ENCODE results near the gene CLDN24.

The CLDN24 gene

GRCh38 chr4:183322326-183322725 is at the start of gene CLDN24:
TSS of gene CLDN24 (minus strand) at chr4:183322426. CDS start at chr4:183322426, 0 bp downstream.
- no peak for DNase-seq (ENCODE audit: low read depth in 2 of 2, low spot score in 1 of 2)

DNA sequence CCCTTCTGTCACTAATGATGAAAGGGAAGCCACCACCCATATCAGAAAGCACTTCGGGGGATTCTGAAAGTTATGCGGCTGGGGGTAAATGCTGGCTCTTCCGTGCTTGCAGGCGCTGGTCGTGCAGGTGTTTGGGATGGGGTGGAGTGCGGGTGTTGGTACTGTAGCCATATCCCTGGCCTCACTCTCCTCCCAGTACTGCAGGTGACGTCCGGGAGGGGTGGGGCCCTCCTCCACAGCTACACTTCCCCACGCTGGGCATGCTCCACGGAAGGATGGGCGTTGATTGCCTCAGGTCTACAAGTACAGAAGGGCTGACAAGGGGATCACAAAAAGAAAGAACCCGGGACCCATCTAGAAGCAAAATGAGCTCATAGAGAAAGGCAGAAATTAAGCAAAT is 48.6 kb upstream of the CLDN24 start:
- no peak for DNase-seq (ENCODE audit: low read depth in 2 of 2, low spot score in 1 of 2)

- DNase-seq (ENCODE audit: low read depth in 2 of 2, low spot score in 1 of 2) = no peak
These were observed 46.8 kb upstream of the CLDN24 start for GRCh38 chr4:183369073-183369472.

DNA sequence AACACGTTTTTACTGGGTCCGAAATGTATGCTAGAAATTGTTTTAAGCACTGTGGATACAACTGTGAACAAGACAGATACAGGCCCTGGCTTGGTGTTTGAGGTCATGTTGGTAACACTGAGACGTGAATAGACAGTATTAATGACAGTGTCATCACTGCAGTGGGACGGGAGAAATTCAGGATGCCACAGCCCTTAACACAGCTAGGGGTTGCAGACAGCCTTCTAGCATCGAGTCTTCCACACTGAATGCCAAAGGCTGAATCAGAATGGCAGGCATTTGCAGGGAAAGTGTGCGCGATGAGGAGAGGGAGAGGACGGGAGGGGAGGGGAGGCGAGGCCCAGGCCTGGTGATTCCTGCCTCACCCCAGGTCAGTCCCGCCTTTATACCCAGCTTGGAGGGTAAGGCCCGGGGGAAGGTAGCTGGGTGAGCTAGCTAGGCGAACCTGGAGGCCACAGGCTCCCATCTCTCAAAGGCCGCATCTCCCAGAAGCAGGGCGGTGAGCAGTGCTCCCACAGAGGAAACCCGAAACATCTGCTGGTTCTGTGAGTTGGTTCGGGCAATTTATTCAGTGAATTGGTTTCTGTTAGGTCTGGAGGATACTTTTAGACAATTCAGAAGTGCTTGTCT is 44.1 kb upstream of the CLDN24 start:
- no peak for DNase-seq (ENCODE audit: low read depth in 2 of 2, low spot score in 1 of 2)

DNA sequence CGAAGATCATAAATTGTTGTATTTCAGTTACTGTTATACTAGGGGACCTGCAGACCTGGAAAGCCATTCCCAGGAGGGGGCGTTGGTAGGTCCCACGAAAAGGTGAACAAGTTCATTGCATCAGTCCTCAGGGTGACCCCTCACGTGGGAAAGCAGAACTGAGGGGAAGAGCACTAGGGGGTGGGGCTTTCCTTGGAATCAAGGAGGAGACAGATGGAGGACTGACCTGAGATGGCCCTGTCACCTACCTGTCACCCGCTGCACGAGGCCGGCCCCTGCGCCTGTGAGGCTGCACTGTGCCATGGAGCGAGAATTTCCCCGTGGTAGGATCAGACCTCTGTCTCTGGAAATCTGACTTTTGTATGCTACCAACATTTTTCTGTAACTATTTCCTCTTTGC is 41.8 kb upstream of the CLDN24 start:
- no peak for DNase-seq (ENCODE audit: low read depth in 2 of 2, low spot score in 1 of 2)

GRCh38 chr4:183362916-183363542 is 40.8 kb upstream of the CLDN24 start:
- DNase-seq (ENCODE audit: low read depth in 2 of 2, low spot score in 1 of 2) = no peak

- DNase-seq (ENCODE audit: low read depth in 2 of 2, low spot score in 1 of 2) = no peak
These were observed 39.8 kb upstream of the CLDN24 start for GRCh38 chr4:183362036-183362435.

DNA sequence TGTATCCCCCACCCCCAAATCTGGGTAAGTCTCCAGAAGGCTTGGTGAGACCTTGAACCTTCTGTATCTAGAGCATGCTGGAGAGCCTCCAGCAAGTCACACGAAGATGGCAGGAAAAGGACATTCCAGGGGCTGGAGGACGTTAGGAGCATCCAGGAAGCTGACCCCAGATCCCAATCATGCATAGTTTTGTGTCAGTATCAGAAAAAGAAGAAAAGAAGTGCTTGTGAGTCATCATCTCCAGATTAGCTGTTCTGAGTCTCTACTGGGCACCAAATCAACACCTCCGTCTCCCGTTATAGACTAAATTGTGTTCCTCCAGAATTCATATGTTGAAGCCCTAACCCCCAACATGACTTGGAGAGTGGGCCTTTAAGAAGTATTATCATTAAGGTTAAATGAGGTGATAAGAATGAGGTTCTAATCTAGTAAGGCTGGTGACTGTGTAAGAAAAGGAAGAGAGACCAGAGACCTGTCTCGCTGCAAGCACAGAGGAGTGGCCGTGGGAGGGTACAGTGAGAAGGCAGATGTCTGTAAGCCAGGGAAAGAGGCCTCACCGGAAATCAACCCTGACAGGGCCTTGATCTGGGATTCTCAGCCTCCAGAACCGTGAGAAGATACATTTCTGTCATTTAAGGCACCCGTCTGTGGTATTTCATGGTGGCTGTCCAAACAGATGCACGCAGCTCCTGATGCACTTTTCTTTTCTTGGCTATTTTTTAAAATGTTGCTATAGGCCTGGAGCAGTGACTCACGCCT is 38.1 kb upstream of the CLDN24 start:
- DNase-seq (ENCODE audit: low read depth in 2 of 2, low spot score in 1 of 2) = no peak

DNA sequence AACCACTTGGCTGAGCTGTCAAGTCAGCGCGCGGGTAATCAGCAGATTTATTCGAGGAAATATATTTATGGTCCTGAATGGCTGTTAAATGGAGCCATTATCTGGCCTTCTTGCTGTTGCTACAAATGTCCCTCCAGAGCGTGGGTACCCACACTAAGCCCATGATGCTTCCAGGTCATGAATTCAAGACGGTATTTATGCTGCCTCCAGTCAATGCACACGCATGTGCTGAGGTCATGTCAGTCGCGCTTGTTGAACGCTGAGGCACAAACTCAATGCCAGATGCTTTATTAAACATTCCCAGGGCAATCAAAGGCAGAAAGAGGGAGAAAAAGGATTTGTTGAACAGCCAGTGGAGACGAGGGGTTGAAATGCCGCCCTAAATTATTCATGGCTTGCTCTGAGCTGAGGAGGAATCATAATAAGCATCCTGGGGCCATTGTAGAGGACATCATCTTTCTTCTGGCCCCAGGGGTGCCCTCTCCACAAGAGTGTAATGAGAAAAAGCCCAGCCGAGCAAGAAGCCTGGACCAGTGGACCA is 36.1 kb upstream of the CLDN24 start:
- DNase-seq (ENCODE audit: low read depth in 2 of 2, low spot score in 1 of 2) = no peak

- no peak for DNase-seq (ENCODE audit: low read depth in 2 of 2, low spot score in 1 of 2)
These were observed 34.9 kb upstream of the CLDN24 start for GRCh38 chr4:183356931-183357675.

DNA sequence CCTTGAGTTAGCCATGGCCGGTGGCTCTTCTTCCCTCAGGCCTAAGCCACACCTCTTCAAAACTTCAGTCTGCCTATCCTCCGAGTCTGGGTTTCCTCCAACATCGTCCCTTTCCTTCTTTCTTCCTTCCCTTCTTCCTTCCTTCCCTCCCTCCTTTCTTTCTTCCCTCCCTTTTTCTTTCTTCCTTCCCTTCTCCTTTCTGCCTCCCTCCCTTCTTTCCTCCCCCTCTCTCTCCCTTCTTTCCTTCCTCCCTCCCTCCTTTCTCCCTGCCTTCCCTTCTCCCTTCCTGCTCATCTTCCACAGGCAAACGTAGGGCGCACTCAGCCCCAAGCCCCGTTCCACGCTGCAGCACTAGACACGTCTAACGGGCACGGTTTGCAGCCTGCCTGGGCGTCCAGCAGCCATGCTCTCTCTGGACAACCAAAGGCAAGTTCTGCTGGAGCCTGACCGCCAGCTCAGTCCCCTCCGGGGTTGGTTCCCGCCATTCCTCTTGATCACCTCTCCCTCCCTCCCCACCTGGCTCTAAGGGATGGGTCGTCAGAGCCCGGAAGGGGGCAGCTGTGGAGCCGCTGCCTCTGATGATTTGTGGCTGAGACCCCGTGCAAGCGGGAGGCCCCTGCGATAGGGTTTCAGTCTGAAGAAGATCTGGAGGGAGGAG is 34.1 kb upstream of the CLDN24 start:
- no peak for DNase-seq (ENCODE audit: low read depth in 2 of 2, low spot score in 1 of 2)

DNA sequence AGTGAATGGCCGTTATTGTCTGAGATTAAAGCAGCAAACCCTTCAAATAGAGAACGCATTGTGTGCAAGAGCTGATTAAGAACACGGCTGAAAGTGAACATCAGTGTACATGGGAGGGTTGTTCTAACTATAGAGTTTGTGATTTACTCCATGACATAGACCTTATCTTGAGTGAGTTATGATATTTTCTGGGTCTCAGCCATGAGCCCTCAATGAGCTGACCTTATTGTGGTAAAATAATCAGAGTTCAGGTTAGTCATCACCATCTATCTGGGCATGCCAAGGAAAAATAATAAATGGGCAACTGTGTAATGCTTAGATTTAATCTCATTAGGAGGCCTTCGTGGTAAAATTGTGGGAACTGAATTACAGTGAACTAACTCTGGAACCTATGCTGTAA is 33.2 kb upstream of the CLDN24 start:
- DNase-seq (ENCODE audit: low read depth in 2 of 2, low spot score in 1 of 2) = no peak

DNA sequence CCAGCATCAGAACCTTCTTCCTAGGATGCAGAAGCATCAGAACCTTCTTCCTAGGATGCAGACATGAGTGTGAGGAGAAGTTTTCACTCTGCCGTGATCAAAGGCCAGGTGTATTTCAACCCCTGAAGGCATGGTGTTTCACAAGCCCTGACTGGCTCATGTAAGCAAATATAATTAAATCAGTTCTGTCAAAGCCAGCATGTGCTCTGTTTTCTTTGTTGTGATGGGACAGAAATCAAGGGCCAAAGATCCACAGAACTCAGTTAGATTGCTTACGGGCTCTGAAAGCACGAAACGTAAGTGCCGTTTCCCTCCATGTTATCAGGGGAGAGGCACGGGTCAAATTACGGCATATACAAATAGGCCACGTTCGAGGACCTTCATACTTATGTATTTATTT is 32.0 kb upstream of the CLDN24 start:
- no peak for DNase-seq (ENCODE audit: low read depth in 2 of 2, low spot score in 1 of 2)

GRCh38 chr4:183353557-183353956 is 31.3 kb upstream of the CLDN24 start:
- no peak for DNase-seq (ENCODE audit: low read depth in 2 of 2, low spot score in 1 of 2)

DNA sequence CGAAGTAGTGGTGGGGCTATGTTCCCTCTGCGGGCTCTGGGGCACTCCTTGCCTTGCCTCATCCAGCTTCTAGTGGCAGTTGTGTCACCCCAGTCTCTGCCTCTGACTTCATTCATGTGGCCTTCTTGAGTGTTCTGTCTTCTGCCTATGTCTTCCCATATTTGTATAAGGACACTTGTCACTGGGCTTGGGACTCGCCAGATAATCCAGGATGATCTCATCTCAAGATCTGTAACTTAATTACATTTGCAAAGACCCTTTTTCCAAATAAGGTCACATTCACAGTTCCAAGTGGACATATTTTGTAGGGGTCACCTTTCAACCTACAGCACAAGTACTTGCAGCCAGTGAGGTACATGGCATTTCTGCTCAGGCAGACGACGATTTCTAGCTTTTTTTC is 30.3 kb upstream of the CLDN24 start:
- no peak for DNase-seq (ENCODE audit: low read depth in 2 of 2, low spot score in 1 of 2)

DNA sequence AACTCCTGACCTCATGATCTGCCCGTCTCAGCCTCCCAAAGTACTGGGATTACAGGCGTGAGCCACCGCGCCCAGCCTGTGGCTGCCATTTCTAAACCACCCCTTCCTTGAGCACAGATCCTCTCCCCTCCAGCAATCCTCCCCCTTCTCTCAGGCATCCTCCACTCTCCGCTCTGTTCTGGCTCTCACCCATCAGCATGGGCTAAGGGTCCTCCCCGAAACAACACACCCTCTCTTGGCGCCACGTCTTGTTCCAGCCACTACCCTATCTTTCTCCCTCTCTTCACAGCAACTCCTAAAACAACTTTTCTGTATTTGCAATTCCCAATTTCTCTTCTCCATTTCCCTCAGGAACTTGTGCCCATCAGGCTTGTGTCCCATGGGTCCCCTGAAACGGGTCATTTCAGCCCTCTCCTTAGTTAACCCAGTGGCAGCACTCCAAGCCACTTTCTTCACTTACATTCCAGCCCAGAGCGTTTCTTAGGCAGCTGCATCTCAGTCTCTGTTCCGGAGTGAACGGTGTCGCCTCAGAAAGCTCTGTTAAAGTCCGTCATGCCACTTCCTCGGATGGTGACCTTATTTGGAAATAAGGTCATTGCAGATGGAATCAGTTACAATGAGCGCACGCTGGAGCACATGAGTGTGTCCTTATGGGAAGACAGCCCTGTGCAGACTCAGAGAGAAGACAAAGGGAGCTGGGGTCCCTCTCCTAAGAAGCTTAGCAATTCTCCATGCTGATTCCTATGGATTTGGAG is 28.3 kb upstream of the CLDN24 start:
- no peak for DNase-seq (ENCODE audit: low read depth in 2 of 2, low spot score in 1 of 2)

DNA sequence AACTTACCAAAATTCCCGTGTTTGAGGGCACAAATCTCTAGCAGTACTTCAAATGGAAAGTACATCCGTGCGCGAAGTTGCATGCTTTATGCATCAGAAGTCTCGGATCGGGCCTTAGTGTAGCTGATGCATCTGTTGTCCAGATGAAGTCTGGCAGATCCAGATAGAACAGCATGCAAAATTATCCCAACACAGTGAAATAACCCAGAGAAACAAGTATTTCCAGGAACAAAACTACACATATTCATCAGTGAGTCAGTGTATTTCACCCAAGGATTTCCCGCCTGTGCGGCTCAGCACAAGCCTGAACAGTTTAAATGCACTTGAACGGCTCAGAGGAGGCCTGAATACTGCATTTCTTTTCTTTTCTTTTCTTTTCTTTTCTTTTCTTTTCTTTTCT is 27.4 kb upstream of the CLDN24 start:
- DNase-seq (ENCODE audit: low read depth in 2 of 2, low spot score in 1 of 2) = no peak

DNA sequence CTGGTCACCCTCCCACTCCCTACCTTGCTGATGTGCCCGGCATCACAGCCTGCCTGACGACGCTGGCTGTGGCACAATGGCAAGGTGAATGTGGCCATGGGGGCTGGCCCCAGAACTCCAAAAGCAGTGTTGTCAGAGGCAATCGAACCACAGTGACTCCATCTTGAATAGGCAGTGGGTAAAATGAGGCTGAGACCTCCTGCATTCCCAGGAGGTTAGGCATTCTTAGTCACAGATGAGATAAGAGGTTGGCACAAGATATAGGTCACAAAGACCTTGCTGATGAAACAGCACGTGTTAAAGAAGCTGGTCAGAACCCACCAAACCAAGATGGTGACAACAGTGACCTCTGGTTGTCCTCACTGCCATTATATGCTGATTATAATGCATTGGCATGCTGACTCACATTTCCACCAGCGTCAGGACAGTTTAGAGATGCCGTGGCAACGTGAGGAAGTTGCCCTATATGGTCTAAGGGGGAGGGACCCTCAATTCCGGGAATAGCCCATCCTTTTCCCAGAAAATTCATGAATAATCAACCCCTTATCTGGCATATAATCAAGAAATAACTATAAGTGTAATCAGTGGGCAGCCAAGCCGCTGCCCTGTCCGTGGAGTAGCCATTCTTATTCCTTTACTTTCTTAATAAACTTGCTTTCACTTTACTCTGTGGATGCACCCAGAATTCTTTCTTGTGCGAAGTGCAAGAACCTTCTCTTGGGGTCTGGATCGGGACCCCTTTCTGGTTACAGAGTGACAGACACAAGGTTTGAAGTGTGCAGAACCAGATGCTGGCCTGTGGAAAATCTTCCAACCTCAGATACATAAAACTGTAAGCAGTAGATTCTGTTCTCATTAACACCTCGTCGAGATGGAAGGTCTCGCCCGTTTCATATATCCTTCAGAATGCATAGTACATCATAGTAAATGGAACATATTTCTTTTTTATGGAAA is 26.8 kb upstream of the CLDN24 start:
- no peak for DNase-seq (ENCODE audit: low read depth in 2 of 2, low spot score in 1 of 2)

- DNase-seq (ENCODE audit: low read depth in 2 of 2, low spot score in 1 of 2) = no peak
These were observed 25.9 kb upstream of the CLDN24 start for GRCh38 chr4:183348136-183348535.

Measured in stimulated activated CD8-positive, alpha-beta memory T cell treated with anti-CD3 and anti-CD28 coated beads, Interleukin-4, amount 100 ng/mL, for 4 hours (primary cell).